GM12874 (cell line): Measurements from ENCODE around the gene APLP2.
A peak's percentile ranks its signal among the peaks of the same experiment; 100 is the strongest.

ENCODE experiments used
- TF ChIP-seq, protein P1 (sequence below): IDR thresholded peaks from 2 replicates; pipeline ENCODE4 v1.5.1; 2011; ENCODE audit warnings: low read depth, mild to moderate bottlenecking, control low read depth, low read length, moderate library complexity; ENCODE audit not compliant: insufficient read depth

APLP2 gene

DNA sequence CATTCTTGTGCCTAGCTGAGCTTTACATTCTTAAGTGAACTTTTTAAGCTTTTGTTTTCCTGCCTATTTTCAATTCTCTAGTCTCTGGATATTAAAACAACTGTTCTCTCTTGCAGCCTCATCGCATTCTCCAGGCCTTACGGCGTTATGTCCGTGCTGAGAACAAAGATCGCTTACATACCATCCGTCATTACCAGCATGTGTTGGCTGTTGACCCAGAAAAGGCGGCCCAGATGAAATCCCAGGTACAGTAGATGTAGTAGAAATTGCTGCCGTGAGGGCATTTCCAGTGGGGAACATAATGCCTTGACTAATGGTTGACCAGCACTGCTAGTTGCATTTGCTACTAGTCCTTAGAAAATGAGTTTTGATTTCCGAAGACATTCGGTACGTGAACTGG lies 60.2 kb downstream of the APLP2 start:
- TF ChIP-seq, protein P1, sequence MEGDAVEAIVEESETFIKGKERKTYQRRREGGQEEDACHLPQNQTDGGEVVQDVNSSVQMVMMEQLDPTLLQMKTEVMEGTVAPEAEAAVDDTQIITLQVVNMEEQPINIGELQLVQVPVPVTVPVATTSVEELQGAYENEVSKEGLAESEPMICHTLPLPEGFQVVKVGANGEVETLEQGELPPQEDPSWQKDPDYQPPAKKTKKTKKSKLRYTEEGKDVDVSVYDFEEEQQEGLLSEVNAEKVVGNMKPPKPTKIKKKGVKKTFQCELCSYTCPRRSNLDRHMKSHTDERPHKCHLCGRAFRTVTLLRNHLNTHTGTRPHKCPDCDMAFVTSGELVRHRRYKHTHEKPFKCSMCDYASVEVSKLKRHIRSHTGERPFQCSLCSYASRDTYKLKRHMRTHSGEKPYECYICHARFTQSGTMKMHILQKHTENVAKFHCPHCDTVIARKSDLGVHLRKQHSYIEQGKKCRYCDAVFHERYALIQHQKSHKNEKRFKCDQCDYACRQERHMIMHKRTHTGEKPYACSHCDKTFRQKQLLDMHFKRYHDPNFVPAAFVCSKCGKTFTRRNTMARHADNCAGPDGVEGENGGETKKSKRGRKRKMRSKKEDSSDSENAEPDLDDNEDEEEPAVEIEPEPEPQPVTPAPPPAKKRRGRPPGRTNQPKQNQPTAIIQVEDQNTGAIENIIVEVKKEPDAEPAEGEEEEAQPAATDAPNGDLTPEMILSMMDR, result no peak

DNA sequence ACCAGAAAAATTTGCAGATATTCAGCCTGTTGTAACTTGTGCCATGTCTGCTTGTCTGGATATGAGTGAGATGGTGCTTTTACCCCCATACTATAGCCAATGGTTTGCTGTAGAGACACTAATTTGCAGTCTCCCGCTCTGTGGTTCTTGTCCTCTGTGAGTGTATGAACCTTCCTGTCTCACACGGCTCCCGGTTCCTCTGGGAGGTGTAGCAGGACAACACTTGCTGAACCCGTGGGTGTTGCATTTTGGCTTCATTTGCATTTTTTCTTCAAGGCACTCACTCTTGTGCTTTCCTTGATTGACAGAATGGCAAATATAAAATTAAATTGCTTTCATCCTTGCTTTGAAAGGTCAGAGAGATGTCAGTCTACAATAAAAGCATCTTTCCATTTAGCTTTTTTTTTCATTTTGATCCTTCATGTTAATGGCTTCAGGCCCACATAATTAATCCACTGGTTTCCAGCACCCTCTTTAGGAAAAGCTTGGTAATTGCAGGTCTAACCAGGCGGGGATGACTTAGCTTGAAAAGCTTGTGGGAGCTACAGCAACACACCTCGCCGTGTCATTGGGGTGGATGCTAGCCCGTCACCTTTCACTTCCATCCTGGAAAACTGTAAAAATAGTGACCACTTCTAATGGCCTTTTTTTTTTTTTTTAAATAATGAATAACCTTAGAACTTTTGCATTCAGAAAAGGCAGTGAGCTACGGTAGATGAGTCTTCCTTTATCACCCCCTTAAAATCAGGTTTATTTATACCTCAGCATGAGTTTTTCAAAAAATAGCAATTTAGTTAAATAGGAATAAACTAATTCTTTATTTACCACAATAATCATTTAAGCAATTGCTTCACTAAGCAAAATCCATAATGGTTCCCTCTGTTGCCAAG lies 62.5 kb downstream of the APLP2 start:
- TF ChIP-seq, protein P1, result peak; percentile 73

DNA sequence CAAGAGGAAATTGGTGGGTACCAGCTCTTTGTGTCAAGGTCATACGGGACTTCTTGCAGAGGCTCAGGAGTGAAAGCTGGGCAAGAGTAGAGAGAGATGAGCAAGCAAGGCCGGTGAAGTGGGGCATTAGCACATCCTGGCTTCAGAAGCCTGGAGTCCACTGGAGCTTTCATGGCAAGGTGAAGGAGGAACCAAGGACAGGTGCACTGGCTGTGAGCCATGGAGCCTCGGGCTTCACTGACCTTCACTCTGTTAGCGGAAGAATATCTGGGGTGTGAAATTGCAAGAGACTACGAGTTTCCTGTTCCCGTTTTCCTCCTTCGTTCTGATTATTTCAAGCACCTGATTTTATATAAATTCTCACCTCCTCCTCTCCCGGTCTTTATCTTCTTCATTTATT lies 64.0 kb downstream of the APLP2 start:
- TF ChIP-seq, protein P1, result no peak

DNA sequence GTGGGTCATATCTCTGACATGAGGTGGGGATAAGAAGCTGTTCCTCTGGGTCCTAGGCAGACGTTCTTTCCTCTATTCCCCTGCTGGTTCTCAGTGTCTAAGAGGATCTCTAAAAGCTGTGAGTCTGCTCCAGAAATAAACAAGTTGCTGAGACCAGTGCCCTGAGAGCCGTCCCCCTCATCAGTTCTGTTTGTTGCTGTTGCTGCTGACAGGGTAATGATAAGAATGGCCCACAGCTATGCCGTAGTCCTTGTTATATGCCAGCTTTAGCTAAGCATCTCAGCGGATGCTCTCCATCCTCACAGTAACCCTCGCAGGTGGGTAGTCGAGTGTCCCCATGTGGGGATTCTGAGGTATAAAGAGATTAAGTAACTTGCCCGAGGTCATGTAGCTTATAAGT lies 66.4 kb downstream of the APLP2 start:
- TF ChIP-seq, protein P1, result no peak

DNA sequence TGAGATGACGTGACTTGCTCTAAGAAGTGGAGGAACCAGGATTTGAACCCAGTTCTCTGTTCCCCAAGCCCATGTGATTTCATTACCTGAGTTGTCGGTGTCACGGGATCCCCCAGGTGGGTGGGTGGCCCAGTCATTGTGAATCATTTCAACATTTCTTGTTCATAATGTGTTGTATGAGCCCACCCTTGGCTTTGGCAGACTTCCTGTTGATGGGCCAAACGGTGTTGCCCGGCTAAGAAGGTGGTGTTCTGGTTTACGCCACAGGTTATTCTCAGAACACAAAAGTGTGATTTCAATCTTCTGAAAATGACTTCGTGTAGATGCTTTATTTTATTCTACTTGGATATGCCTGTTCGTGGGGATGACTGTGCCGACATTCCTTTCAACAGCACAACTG lies 68.3 kb downstream of the APLP2 start:
- TF ChIP-seq, protein P1, result no peak

DNA sequence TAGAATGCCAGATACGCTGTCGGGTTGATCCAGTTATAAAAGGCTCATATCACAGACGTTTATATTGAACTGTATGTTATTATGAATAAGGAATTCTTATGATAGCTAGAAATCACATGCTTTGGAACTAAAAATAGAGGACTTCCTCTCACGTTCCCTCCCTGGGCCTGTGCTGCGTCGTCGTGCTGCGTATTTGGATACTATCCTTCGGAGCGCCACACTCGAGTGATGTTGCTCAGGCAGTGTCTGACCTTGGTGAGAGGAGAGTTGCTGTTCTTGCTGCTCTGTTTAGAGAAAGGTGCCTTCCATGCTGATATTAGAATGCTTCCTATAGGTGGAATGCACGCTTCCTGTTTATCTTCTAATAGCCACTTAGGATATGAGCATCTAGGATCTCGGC lies 69.7 kb downstream of the APLP2 start:
- TF ChIP-seq, protein P1, result no peak

DNA sequence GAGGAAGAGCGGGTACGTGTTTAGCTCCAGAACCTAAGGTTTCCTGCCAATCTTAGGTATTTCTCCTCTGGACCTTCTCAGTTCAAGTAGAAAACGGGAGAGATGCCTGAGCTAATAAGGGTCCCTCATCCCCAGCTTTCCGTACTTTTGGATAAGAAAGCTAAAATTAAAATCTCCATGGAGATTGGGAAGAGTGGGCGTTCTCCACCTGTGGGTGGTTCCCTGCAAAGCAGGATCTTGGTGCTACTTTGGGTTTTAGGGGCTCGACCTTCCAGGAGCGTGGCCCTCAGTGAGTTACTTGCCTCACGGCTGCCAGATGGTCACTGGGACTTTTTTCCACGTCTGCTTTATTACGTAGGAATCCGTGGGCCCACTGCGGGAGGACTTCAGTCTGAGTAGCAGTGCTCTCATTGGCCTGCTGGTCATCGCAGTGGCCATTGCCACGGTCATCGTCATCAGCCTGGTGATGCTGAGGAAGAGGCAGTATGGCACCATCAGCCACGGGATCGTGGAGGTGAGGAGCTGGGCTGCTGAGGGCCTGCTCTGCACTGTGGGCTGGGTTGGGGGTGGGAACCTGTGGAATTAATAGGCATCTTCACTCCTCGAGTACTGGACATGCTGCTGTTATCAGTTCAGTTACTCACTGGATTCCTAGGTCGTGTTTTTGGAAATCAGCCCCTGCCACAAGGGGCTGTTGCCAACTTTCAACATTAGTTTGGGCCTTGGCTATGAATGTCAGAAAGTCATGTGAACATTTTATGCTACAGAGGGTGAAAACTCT lies 72.1 kb downstream of the APLP2 start:
- TF ChIP-seq, protein P1, result no peak
